GM23338 (cell line): ENCODE data around the gene PPFIBP2. TPM values are rescaled to one million over a fixed set of nuclear protein-coding genes. Genes with fewer than 3 reads are reported as not detected.
A peak's percentile ranks its signal among the peaks of the same experiment; 100 is the strongest.

Source experiments
- ATAC-seq: fragments of 200-7000 bp; cut with Tn5 transposase; 3 replicates; pipeline ENCODE4 v1.9.1; 2020
- DNase-seq: peaks from one replicate; pipeline ENCODE4 v3.0.0-alpha.2; 2015; ENCODE audit warnings: low spot score
- H2AFZ ChIP-seq: fragments of 200-600 bp; sonication (generic); 2 replicates; pipeline ENCODE4 v1.8.0; 2016; ENCODE audit warnings: antibody characterized with exemption, mild to moderate bottlenecking, moderate library complexity
- H3F3A ChIP-seq: fragments of 200-600 bp; sonication (generic); replicated peaks from 2 replicates; pipeline ENCODE4 v1.8.0; 2017; ENCODE audit warnings: antibody characterized with exemption, mixed run types, low read depth
- H3K27ac ChIP-seq: fragments of 200-600 bp; sonication (generic); 2 replicates; pipeline ENCODE4 v1.6.1; 2016; ENCODE audit warnings: low read depth
- H3K27me3 ChIP-seq: fragments of 200-600 bp; sonication (generic); 2 replicates; pipeline ENCODE4 v1.8.0; 2016; ENCODE audit warnings: mild to moderate bottlenecking, mixed run types, moderate library complexity; ENCODE audit not compliant: insufficient read depth
- H3K36me3 ChIP-seq: fragments of 200-600 bp; sonication (generic); 2 replicates; pipeline ENCODE4 v1.8.0; 2016; ENCODE audit warnings: mild to moderate bottlenecking; ENCODE audit not compliant: insufficient read depth
- H3K4me1 ChIP-seq: fragments of 200-600 bp; sonication (generic); 2 replicates; pipeline ENCODE4 v1.8.0; 2016; ENCODE audit warnings: mild to moderate bottlenecking, moderate library complexity; ENCODE audit not compliant: insufficient read depth
- H3K4me2 ChIP-seq: fragments of 200-600 bp; sonication (generic); 2 replicates; pipeline ENCODE4 v1.7.1; 2017; ENCODE audit warnings: mixed run types
- H3K4me3 ChIP-seq: fragments of 200-600 bp; sonication (generic); 2 replicates; pipeline ENCODE4 v1.6.1; 2016; ENCODE audit warnings: mixed run types
- H3K79me2 ChIP-seq: fragments of 200-600 bp; sonication (generic); replicated peaks from 2 replicates; pipeline ENCODE4 v1.8.0; 2017; ENCODE audit warnings: mild to moderate bottlenecking; ENCODE audit not compliant: insufficient read depth
- H3K9me2 ChIP-seq: fragments of 200-600 bp; sonication (generic); 2 replicates; pipeline ENCODE4 v1.8.0; 2017; ENCODE audit not compliant: insufficient read depth
- H4K20me1 ChIP-seq: fragments of 200-600 bp; sonication (generic); replicated peaks from 2 replicates; pipeline ENCODE4 v1.8.0; 2017; ENCODE audit warnings: mild to moderate bottlenecking; ENCODE audit not compliant: insufficient read depth
- H3K27ac Mint-ChIP-seq: 2 replicates; pipeline ENCODE4 v1.8.0; 2020; ENCODE audit warnings: inconsistent platforms, mild to moderate bottlenecking, moderate library complexity, mixed read lengths
- H3K27me3 Mint-ChIP-seq: 3 replicates; pipeline ENCODE4 v1.8.0; 2022; ENCODE audit warnings: low read depth, mild to moderate bottlenecking, moderate library complexity, mixed read lengths, inconsistent platforms; ENCODE audit not compliant: insufficient read depth, poor library complexity
- H3K36me3 Mint-ChIP-seq: 3 replicates; pipeline ENCODE4 v1.8.0; 2021; ENCODE audit warnings: low read depth, mild to moderate bottlenecking, inconsistent platforms, moderate library complexity, mixed read lengths
- H3K4me1 Mint-ChIP-seq: 3 replicates; pipeline ENCODE4 v1.8.0; 2020; ENCODE audit warnings: mild to moderate bottlenecking, inconsistent platforms, mixed read lengths
- H3K4me3 Mint-ChIP-seq: 3 replicates; pipeline ENCODE4 v1.8.0; 2021; ENCODE audit warnings: moderate library complexity, mild to moderate bottlenecking, inconsistent platforms, mixed read lengths
- H3K9me3 Mint-ChIP-seq: 3 replicates; pipeline ENCODE4 v1.8.0; 2020; ENCODE audit warnings: moderate library complexity, mild to moderate bottlenecking, inconsistent platforms, mixed read lengths
- CREB1 ChIP-seq: fragments of 250-450 bp; sonication (Bioruptor Pico); IDR thresholded peaks from 2 replicates; pipeline ENCODE4 v1.5.0; 2020; ENCODE audit warnings: low read depth, mild to moderate bottlenecking, moderate library complexity
- ETS1 ChIP-seq: IDR thresholded peaks from 2 replicates; pipeline ENCODE4 v1.6.1; 2016; ENCODE audit warnings: antibody characterized with exemption
- EZH2 ChIP-seq: fragments of 200-600 bp; sonication (generic); IDR thresholded peaks from one replicate; pipeline ENCODE4 v1.8.0; 2017; ENCODE audit warnings: antibody characterized with exemption, mild to moderate bottlenecking, low read depth; ENCODE audit not compliant: unreplicated experiment
- JUNB ChIP-seq: IDR thresholded peaks from one replicate; pipeline ENCODE4 v1.6.1; 2016; ENCODE audit warnings: antibody characterized with exemption; ENCODE audit not compliant: unreplicated experiment
- NANOG ChIP-seq: IDR thresholded peaks from 2 replicates; pipeline ENCODE4 v1.6.1; 2016; ENCODE audit warnings: antibody characterized with exemption, borderline replicate concordance
- REST ChIP-seq: IDR thresholded peaks from one replicate; pipeline ENCODE4 v1.6.1; 2018; ENCODE audit warnings: antibody characterized with exemption; ENCODE audit not compliant: unreplicated experiment
- STAT1 ChIP-seq: IDR thresholded peaks from one replicate; pipeline ENCODE4 v1.6.1; 2016; ENCODE audit warnings: antibody characterized with exemption; ENCODE audit not compliant: unreplicated experiment
- ZNF331 ChIP-seq: fragments of 250-450 bp; sonication (Bioruptor Pico); IDR thresholded peaks from 2 replicates; pipeline ENCODE4 v1.5.0; 2020; ENCODE audit warnings: low read depth, mild to moderate bottlenecking, moderate library complexity
- ZNF462 ChIP-seq: fragments of 250-450 bp; sonication (Bioruptor Pico); IDR thresholded peaks from 2 replicates; pipeline ENCODE4 v1.5.0; 2020; ENCODE audit warnings: mild to moderate bottlenecking, moderate library complexity
- polyA plus RNA-seq: library from polyadenylated mRNA; unstranded; fragments of >200 nt; fragmentation: Nextera tagmentation; extraction: Ambion mirVana; gene quantifications from 2 replicates; pipeline ENCODE4 v1.2.1, GENCODE V29; 2016
- total RNA-seq: library from RNA; depleted of rRNA; stranded (reverse); fragments of >200 nt; shearing (Covaris generic); gene quantifications from 2 replicates; pipeline ENCODE4 v1.2.3, GENCODE V29; 2014

PPFIBP2 gene
- total and polyA plus RNA-seq, 2 experiments from 2014 or later: 7.1 to 14.8 TPM

- no peak for TF ChIP-seq ZNF462 (CRISPR knock-in tag)
- TF ChIP-seq ETS1: no peak
These were observed 15.6 kb upstream of the PPFIBP2 start (continued) for GRCh38 chr11:7498193-7498592.

- TF ChIP-seq CREB1 (CRISPR knock-in tag): no peak
- TF ChIP-seq STAT1: no peak
- TF ChIP-seq JUNB: no peak
- TF ChIP-seq NANOG: no peak
- no peak for TF ChIP-seq ETS1
- TF ChIP-seq EZH2: no peak
- no peak for TF ChIP-seq REST
- no peak for TF ChIP-seq ZNF331 (CRISPR knock-in tag)
- Histone ChIP-seq H3K4me2 (no peak overlapping the region), H3K4me3 (no peak overlapping the region), H4K20me1 (no peaks in the 10 kb centered on the region), H2AFZ (no peak overlapping the region), H3K27ac (0 out of 2 replicates have a peak overlapping the region, but pooled peaks have one; percentile 16), H3K36me3 (no peaks in the 10 kb centered on the region), H3K79me2 (no peaks in the 10 kb centered on the region), H3K4me1 (peaks cover 11% of the 10 kb centered on the region), H3F3A (no peaks in the 10 kb centered on the region), H3K27me3 (no peaks in the 10 kb centered on the region), H3K9me2 (no peaks in the 10 kb centered on the region)
- DNase-seq: no peak
- Mint-ChIP-seq H3K4me3 (no peak overlapping the region), H3K9me3 (no peaks in the 10 kb centered on the region), H3K4me1 (peaks cover 18% of the 10 kb centered on the region), H3K27ac (peak overlapping the region; percentile 8; the same call in 1 of the 2 replicates), H3K27me3 (peaks cover 2% of the 10 kb centered on the region), H3K36me3 (no peaks in the 10 kb centered on the region)
- ATAC-seq: no peak
These were observed 14.7 kb upstream of the PPFIBP2 start for GRCh38 chr11:7499081-7499480.
